ENCODE results near the gene SLITRK2. TPM values are rescaled to one million over a fixed set of nuclear protein-coding genes. Genes with fewer than 3 reads are reported as not detected.

The SLITRK2 gene
- total and polyA plus RNA-seq, 2 donors (not counting 1 experiment from before 2014, with no cell fraction given), result 0.02 to 0.66 TPM

- Histone ChIP-seq H3K4me3 (replicated peaks in 1 of 4; ENCODE audit: control extremely low read depth in 1 of 4, insufficient read depth in 1 of 4, low read depth in 3 of 4, low read length in 4 of 4) (peak overlapping the region in 1 of 4 experiments; percentile 37), H3K27me3 (ENCODE audit: control insufficient read depth, insufficient read depth, low read length) (no peaks in the 10 kb centered on the region), H3K4me2 (ENCODE audit: extremely low read depth, insufficient read depth, low read length) (no peak overlapping the region), H3K4me1 (ENCODE audit: control insufficient read depth, extremely low read depth, insufficient read depth, low read length) (no peaks in the 10 kb centered on the region), H3K36me3 (ENCODE audit: control insufficient read depth, insufficient read depth, low read length) (no peaks in the 10 kb centered on the region), H4K20me1 (ENCODE audit: control insufficient read depth, extremely low read depth, insufficient read depth, low read length) (no peaks in the 10 kb centered on the region), H2AFZ (ENCODE audit: low read length) (no peak overlapping the region), H3K79me2 (ENCODE audit: control insufficient read depth, insufficient read depth, low read length) (no peaks in the 10 kb centered on the region), H3K27ac (ENCODE audit: insufficient read depth, low read length) (no peak overlapping the region), H3K9ac (ENCODE audit: insufficient read depth, low read length) (no peak overlapping the region), H3K9me3 (ENCODE audit: control insufficient read depth, insufficient read depth, low read depth, low read length) (no peaks in the 10 kb centered on the region)
- DNase-seq (ENCODE audit: low read depth in 2 of 2), result no peak
- TF ChIP-seq EZH2 (IDR thresholded peaks at IDR 0.05; ENCODE audit: low read length, missing control alignments), result no peak
- TF ChIP-seq CTCF (conservative IDR thresholded peaks at IDR 0.05 in 1 of 2, IDR thresholded peaks at IDR 0.05 in 1 of 2; ENCODE audit: low read depth in 1 of 2, low read length in 2 of 2), result no peak
Observed at GRCh38 chrX:145821898-145822571, 4.4 kb downstream of the SLITRK2 start.

GRCh38 chrX:145823132-145823531, 5.5 kb downstream of the SLITRK2 start:
- Histone ChIP-seq H3K9me3 (ENCODE audit: control insufficient read depth, insufficient read depth, low read depth, low read length) (no peaks in the 10 kb centered on the region), H3K4me3 (replicated peaks in 1 of 4; ENCODE audit: control extremely low read depth in 1 of 4, insufficient read depth in 1 of 4, low read depth in 3 of 4, low read length in 4 of 4) (no peak overlapping the region), H4K20me1 (ENCODE audit: control insufficient read depth, extremely low read depth, insufficient read depth, low read length) (no peaks in the 10 kb centered on the region), H3K79me2 (ENCODE audit: control insufficient read depth, insufficient read depth, low read length) (no peaks in the 10 kb centered on the region), H3K27ac (ENCODE audit: insufficient read depth, low read length) (no peak overlapping the region), H3K4me1 (ENCODE audit: control insufficient read depth, extremely low read depth, insufficient read depth, low read length) (no peaks in the 10 kb centered on the region), H2AFZ (ENCODE audit: low read length) (no peak overlapping the region), H3K4me2 (ENCODE audit: extremely low read depth, insufficient read depth, low read length) (no peak overlapping the region), H3K9ac (ENCODE audit: insufficient read depth, low read length) (no peak overlapping the region), H3K27me3 (ENCODE audit: control insufficient read depth, insufficient read depth, low read length) (no peaks in the 10 kb centered on the region), H3K36me3 (ENCODE audit: control insufficient read depth, insufficient read depth, low read length) (no peaks in the 10 kb centered on the region)
- no peak for DNase-seq (ENCODE audit: low read depth in 2 of 2)
- TF ChIP-seq EZH2 (IDR thresholded peaks at IDR 0.05; ENCODE audit: low read length, missing control alignments) (no peak), CTCF (conservative IDR thresholded peaks at IDR 0.05 in 1 of 2, IDR thresholded peaks at IDR 0.05 in 1 of 2; ENCODE audit: low read depth in 1 of 2, low read length in 2 of 2) (no peak)

- Histone ChIP-seq H3K27me3 (ENCODE audit: control insufficient read depth, insufficient read depth, low read length) (no peaks in the 10 kb centered on the region), H3K79me2 (ENCODE audit: control insufficient read depth, insufficient read depth, low read length) (no peaks in the 10 kb centered on the region), H3K9ac (ENCODE audit: insufficient read depth, low read length) (no peak overlapping the region), H2AFZ (ENCODE audit: low read length) (no peak overlapping the region), H4K20me1 (ENCODE audit: control insufficient read depth, extremely low read depth, insufficient read depth, low read length) (no peaks in the 10 kb centered on the region), H3K4me2 (ENCODE audit: extremely low read depth, insufficient read depth, low read length) (no peak overlapping the region), H3K4me1 (ENCODE audit: control insufficient read depth, extremely low read depth, insufficient read depth, low read length) (no peaks in the 10 kb centered on the region), H3K27ac (ENCODE audit: insufficient read depth, low read length) (no peak overlapping the region), H3K9me3 (ENCODE audit: control insufficient read depth, insufficient read depth, low read depth, low read length) (no peaks in the 10 kb centered on the region), H3K4me3 (replicated peaks in 1 of 4; ENCODE audit: control extremely low read depth in 1 of 4, insufficient read depth in 1 of 4, low read depth in 3 of 4, low read length in 4 of 4) (no peak overlapping the region), H3K36me3 (ENCODE audit: control insufficient read depth, insufficient read depth, low read length) (no peaks in the 10 kb centered on the region)
- peak in 1 of 2 donors; percentile 43 for DNase-seq (ENCODE audit: low read depth in 2 of 2)
- TF ChIP-seq EZH2 (IDR thresholded peaks at IDR 0.05; ENCODE audit: low read length, missing control alignments), result no peak
- TF ChIP-seq CTCF (conservative IDR thresholded peaks at IDR 0.05 in 1 of 2, IDR thresholded peaks at IDR 0.05 in 1 of 2; ENCODE audit: low read depth in 1 of 2, low read length in 2 of 2), result peak in 1 of 2 donors; percentile 27
Observed at GRCh38 chrX:145825896-145826295, 8.3 kb downstream of the SLITRK2 start.
